GM18951 (cell line): ENCODE measurements around the gene OTOGL.
"Not testable (repeated sequence)": the region's sequence is repeated elsewhere in the genome, so short reads cannot be mapped to it uniquely, and the experiment has no call there.

Experiments used
- POLR2A ChIP-seq: IDR thresholded peaks from 4 replicates; pipeline ENCODE4 v1.6.1; 2011; ENCODE audit warnings: mild to moderate bottlenecking; ENCODE audit not compliant: insufficient read length, insufficient read depth; ENCODE audit errors: extremely low read depth
- in situ Hi-C: fragments of 300-500 bp; cut with MboI; formaldehyde crosslinking; loops from one replicate; pipeline ENCODE4 v1.12.0; 2022; ENCODE audit warnings: low sequenced_read_pairs, mixed read lengths, inconsistent platforms; ENCODE audit not compliant: unreplicated experiment

Gene OTOGL

GRCh38 chr12:80268924-80269749 is 169.8 kb downstream of the OTOGL start:
- TF ChIP-seq POLR2A = no peak
- in situ Hi-C loops = no loop called here

- no peak for TF ChIP-seq POLR2A
- in situ Hi-C loops = no loop called here
These were observed 170.6 kb downstream of the OTOGL start for GRCh38 chr12:80269803-80270552.

DNA sequence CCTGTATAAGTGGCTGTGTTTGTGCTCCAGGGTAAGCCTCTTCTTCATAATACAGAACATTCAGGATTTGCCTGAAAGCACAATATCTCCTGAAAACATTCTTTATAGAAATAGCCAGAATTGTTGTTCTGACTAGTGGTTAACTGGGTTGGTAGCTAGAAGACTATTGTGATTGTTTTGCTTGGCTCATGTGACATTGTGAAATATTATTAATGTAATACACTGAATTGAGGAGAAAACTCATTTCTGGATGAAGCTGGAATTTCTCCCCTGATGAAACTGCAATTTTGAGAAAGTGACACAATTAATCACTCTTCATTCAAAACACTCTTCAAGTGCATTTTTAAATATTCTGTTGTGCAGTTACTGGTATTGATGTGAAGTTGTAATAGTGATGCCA is 172.4 kb downstream of the OTOGL start:
- in situ Hi-C loops = no loop called here
- no peak for TF ChIP-seq POLR2A

GRCh38 chr12:80272387-80272915 is 173.1 kb downstream of the OTOGL start:
- in situ Hi-C loops = no loop called here
- no peak for TF ChIP-seq POLR2A

GRCh38 chr12:80273144-80273543 is 173.8 kb downstream of the OTOGL start:
- in situ Hi-C loops = no loop called here
- no peak for TF ChIP-seq POLR2A

DNA sequence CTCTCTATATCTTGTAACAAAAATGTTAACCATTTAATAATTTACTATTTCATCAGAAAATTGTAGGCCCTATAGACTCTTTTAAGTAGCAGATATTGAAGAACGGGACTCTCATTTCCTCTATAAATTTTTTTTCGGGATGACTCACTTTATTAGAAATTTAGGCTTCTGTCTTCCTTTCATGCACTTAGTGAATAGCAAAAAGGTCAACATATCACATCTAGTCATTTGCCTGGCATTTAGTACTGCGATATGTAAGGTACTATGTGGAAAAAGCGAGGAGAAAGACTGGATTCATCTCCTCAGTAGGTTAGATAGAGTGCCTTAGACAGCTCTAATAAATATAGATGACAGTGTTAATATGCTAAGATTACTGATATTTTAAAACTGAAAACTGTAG is 178.4 kb downstream of the OTOGL start:
- TF ChIP-seq POLR2A = no peak
- in situ Hi-C loops = no loop called here

DNA sequence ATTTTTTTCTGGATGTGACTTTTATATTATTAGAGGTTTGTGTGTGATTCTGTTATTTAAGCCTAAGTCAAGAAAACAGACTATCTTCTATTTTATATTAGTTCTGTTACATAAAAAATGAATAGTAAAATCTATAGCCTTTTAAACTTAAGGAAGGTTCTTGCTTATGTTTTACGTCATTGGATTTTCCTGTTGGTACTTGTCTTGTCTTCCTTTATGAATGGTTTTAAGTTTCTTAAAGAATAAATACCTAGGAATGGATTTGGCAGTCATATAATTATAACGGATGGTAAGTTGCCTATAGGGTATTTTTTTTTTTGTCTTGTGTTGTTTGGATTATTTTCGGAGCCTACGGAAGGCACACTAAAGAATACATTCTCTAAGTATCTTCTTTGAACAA is 182.9 kb downstream of the OTOGL start:
- in situ Hi-C loops = no loop called here
- TF ChIP-seq POLR2A = no peak

DNA sequence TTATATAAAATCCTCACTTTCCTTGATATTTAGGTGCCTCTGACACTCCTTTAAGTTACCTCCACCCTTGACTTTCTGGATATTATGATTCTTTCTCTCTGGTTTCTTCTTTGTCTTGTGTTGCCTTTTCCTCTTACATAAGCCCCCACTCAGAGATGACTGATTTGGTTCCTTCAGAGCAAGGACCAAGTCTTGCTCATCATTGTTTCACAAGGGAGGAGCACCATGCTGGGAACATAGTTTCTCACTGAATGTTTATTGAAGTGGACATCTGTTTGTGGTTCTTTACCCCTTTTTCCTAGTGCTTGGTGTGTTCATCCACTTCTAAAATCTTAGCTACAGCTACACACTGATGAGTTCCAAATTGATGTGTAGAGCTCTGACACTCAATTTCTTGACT is 183.4 kb downstream of the OTOGL start:
- no peak for TF ChIP-seq POLR2A
- in situ Hi-C loops = no loop called here

- in situ Hi-C loops = no loop called here
- no peak for TF ChIP-seq POLR2A
These were observed 191.9 kb downstream of the OTOGL start for GRCh38 chr12:80291108-80291754.

GRCh38 chr12:80293347-80293746 is 194.0 kb downstream of the OTOGL start:
- TF ChIP-seq POLR2A = no peak
- in situ Hi-C loops = no loop called here

- in situ Hi-C loops = no loop called here
- no peak for TF ChIP-seq POLR2A
These were observed 194.4 kb downstream of the OTOGL start for GRCh38 chr12:80293759-80294158.

DNA sequence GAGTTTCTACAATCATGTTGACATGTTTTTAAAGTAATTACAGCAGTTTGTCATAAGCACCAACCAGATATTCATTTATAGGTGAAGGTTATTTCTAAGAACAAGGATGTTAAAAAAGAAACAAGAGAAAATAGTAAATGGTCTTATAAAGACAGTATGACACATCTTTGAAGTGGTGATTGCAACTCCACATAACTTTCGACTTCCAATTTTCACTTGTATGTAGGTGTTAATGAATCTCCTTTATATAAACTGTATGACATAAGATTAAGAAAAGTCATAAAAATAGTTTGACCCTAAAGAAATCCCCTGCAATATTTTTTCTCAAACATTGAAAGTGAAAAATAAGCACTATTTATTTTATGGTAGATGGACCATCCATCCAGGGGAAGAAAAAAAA is 199.9 kb downstream of the OTOGL start:
- in situ Hi-C loops = no loop called here
- TF ChIP-seq POLR2A = no peak

DNA sequence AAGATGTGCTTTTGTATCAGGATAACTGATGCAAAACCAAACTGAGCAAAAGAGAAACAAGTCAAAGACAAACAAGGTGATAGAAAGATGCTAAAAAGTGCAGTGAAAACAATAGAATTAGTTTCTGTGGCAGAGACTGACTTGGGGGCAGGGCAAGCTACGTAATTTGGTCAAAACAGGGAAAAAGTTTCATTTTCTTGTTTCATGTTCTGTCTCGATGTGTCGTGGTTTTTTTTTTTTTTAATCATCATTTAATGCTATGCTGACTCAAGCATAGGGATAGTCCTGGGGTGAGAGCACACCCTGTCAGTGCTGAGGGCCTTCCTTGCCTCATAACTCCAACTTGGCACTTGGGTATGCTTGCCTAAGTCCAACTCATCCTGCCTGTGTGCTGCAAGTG is 200.6 kb downstream of the OTOGL start:
- TF ChIP-seq POLR2A = no peak
- in situ Hi-C loops = no loop called here

DNA sequence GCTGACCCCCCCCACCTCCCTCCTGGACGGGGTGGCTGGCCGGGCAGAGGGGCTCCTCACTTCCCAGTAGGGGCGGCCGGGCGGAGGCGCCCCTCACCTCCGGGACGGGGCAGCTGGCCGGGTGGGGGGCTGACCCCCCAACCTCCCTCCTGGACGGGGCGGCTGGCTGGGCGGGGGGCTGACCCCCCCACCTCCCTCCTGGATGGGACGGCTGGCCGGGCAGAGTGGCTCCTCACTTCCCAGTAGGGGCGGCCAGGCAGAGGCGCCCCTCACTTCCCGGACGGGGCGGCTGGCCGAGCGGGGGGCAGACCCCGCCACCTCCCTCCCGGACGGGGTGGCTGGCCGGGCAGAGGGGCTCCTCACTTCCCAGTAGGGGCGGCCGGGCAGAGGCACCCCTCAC is 208.1 kb downstream of the OTOGL start:
- in situ Hi-C loops = not testable (repeated sequence)

- in situ Hi-C loops = no loop called here
- TF ChIP-seq POLR2A = no peak
These were observed 213.9 kb downstream of the OTOGL start for GRCh38 chr12:80313209-80313608.
